Measurements from ENCODE around the gene NDUFA8.

DNA sequence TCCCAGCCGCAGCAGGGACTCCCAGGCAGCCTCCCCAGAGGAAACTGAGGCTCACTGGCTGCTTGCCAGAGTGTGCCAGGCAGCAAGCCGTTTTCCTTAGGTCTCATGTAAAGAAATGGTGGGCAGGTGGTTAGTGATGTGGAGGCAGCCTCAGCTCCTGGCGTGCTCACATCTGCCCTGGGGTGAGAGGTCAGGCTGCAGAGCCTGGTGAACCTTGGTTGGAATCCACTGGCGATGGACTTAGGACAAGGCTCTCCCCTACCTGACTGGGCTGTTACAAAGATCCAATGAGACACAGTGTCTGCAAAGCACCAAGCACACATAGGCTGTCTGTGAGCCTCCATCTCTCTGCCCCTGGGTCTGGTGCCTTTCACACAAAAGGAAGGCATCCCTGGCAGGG is 38.3 kb upstream of the NDUFA8 start:
- TF ChIP-seq, protein P1, sequence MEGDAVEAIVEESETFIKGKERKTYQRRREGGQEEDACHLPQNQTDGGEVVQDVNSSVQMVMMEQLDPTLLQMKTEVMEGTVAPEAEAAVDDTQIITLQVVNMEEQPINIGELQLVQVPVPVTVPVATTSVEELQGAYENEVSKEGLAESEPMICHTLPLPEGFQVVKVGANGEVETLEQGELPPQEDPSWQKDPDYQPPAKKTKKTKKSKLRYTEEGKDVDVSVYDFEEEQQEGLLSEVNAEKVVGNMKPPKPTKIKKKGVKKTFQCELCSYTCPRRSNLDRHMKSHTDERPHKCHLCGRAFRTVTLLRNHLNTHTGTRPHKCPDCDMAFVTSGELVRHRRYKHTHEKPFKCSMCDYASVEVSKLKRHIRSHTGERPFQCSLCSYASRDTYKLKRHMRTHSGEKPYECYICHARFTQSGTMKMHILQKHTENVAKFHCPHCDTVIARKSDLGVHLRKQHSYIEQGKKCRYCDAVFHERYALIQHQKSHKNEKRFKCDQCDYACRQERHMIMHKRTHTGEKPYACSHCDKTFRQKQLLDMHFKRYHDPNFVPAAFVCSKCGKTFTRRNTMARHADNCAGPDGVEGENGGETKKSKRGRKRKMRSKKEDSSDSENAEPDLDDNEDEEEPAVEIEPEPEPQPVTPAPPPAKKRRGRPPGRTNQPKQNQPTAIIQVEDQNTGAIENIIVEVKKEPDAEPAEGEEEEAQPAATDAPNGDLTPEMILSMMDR (IDR thresholded peaks at IDR 0.05), result no peak
- no peak for TF ChIP-seq ZFX (IDR thresholded peaks at IDR 0.05; ENCODE audit: borderline replicate concordance)

All from 22Rv1 (cell line).